ENCODE data around the gene SEMA3D. TPM values are rescaled to one million over a fixed set of nuclear protein-coding genes. Genes with fewer than 3 reads are reported as not detected.

SEMA3D gene
- total RNA-seq, 1 experiment from 2014 or later, result 1.4 TPM

GRCh38 chr7:85081846-85082245 lies 105.0 kb downstream of the SEMA3D start:
- no peaks in the 10 kb centered on the region for H3K4me1 ChIP-seq (ENCODE audit: control insufficient read depth in 1 of 2, insufficient read depth in 2 of 2, low read length in 2 of 2)

More at GRCh38 chr7:85081846-85082245, 105.0 kb downstream of the SEMA3D start:
- ATAC-seq, result no peak
- Histone ChIP-seq H3K36me3 (ENCODE audit: control insufficient read depth in 1 of 2, insufficient read depth in 2 of 2, low read length in 2 of 2) (no peaks in the 10 kb centered on the region), H3K9me2 (ENCODE audit: insufficient read depth) (no peaks in the 10 kb centered on the region), H3K4me2 (ENCODE audit: low read length) (no peak overlapping the region), H3K27ac (ENCODE audit: low read depth, low read length) (no peak overlapping the region), H3K9ac (ENCODE audit: low read length) (no peak overlapping the region), H4K20me1 (ENCODE audit: insufficient read depth) (no peaks in the 10 kb centered on the region), H3K79me2 (ENCODE audit: insufficient read depth, low read length) (no peaks in the 10 kb centered on the region), H3K27me3 (ENCODE audit: insufficient read depth, low read length) (no peaks in the 10 kb centered on the region), H3K4me3 (replicated peaks in 1 of 2; ENCODE audit: low read depth in 1 of 2, low read length in 2 of 2) (no peak overlapping the region), H2AFZ (ENCODE audit: low read depth, low read length, poor library complexity, severe bottlenecking) (no peak overlapping the region), H3K9me3 (ENCODE audit: control insufficient read depth in 1 of 2, insufficient read depth in 1 of 2, low read depth in 1 of 2, low read length in 2 of 2) (no peaks in the 10 kb centered on the region)
- BruUV-seq (replicated peaks), result no TSS peak
- no peak for DNase-seq (ENCODE audit: low read depth, low spot score)
- RAD21 ChIA-PET (ENCODE audit: low non-redundant PET in 1 of 2, low total read pairs in 2 of 2, uncharacterized antibody in 2 of 2, unreplicated experiment in 2 of 2), result interaction anchor here in 1 of 2 experiments (0.5 kb wide), 1 partner anchor 196 kb away, joined by 3 read pairs; no protein-coding TSS in a partner anchor
- POLR2A ChIA-PET, result no interaction called here
- CTCF ChIA-PET, result no interaction called here
- intact Hi-C loops (cut with micrococcal nuclease), result no loop called here
- TF ChIP-seq CTCF (IDR thresholded peaks at IDR 0.05 in 2 of 3, conservative IDR thresholded peaks at IDR 0.05 in 1 of 3; ENCODE audit: borderline replicate concordance in 1 of 3, insufficient read depth in 1 of 3, low read depth in 2 of 3, low read length in 2 of 3), result no peak
- no peak for TF ChIP-seq ATF3 (IDR thresholded peaks at IDR 0.05)
- TF ChIP-seq CBX3 (IDR thresholded peaks at IDR 0.05; ENCODE audit: low read depth), result no peak
- no peak for TF ChIP-seq POLR2A (IDR thresholded peaks at IDR 0.05; ENCODE audit: borderline replicate concordance, extremely low read depth, insufficient read depth, insufficient read length)
- no peak for TF ChIP-seq JUND (IDR thresholded peaks at IDR 0.05)
- TF ChIP-seq YY1 (IDR thresholded peaks at IDR 0.05; ENCODE audit: extremely low read depth, insufficient replicate concordance, low read depth, low read length), result no peak
- no peak for TF ChIP-seq RAD21 (IDR thresholded peaks at IDR 0.05; ENCODE audit: low read depth)
- no peak for TF ChIP-seq POLR2AphosphoS5 (IDR thresholded peaks at IDR 0.05; ENCODE audit: low read depth, low read length)
- TF ChIP-seq FOSL1 (IDR thresholded peaks at IDR 0.05; ENCODE audit: low read depth), result no peak
- no peak for TF ChIP-seq ELF1 (IDR thresholded peaks at IDR 0.05; ENCODE audit: borderline replicate concordance, low read depth)
- TF ChIP-seq EZH2phosphoT487 (IDR thresholded peaks at IDR 0.05; ENCODE audit: borderline replicate concordance), result no peak
